K562 (cell line): ENCODE measurements around the gene SNRNP70. TPM values are rescaled to one million over a fixed set of nuclear protein-coding genes. Genes with fewer than 3 reads are reported as not detected.

Experiments
- CTBP1 ChIP-seq: fragments of 450-650 bp; IDR thresholded peaks from 2 replicates; pipeline ENCODE4 v1.6.1; 2016; ENCODE audit warnings: borderline replicate concordance
- ELF4 ChIP-seq: fragments of 450-650 bp; formaldehyde crosslinking; IDR thresholded peaks from 2 replicates; pipeline ENCODE4 v1.4.0; 2022; ENCODE audit warnings: missing genetic modification characterization
- ETV1 ChIP-seq: fragments of 450-650 bp; conservative IDR thresholded peaks from 2 replicates; pipeline ENCODE4 v1.6.1; 2016; ENCODE audit warnings: missing genetic modification characterization, control low read depth, low read depth, missing compliant biosample characterization
- GABPB1 ChIP-seq: sonication (generic); formaldehyde crosslinking; IDR thresholded peaks from 2 replicates; pipeline ENCODE4 v1.8.0; 2022; ENCODE audit warnings: mild to moderate bottlenecking, missing genetic modification reagents
- GTF2A2 ChIP-seq: IDR thresholded peaks from 2 replicates; pipeline ENCODE4 v1.6.1; 2016; ENCODE audit warnings: mild to moderate bottlenecking, missing genetic modification characterization, missing compliant biosample characterization
- NCOA1 ChIP-seq: fragments of 450-650 bp; IDR thresholded peaks from 2 replicates; pipeline ENCODE4 v1.6.1; 2016; ENCODE audit warnings: low read depth
- PTTG1 ChIP-seq: fragments of 450-650 bp; IDR thresholded peaks from 2 replicates; pipeline ENCODE4 v1.6.1; 2016; ENCODE audit warnings: low read depth, mild to moderate bottlenecking, missing genetic modification characterization, missing compliant biosample characterization
- STAG1 ChIP-seq: sonication (generic); formaldehyde crosslinking; IDR thresholded peaks from 2 replicates; pipeline ENCODE4 v1.5.0; 2020; ENCODE audit warnings: missing genetic modification reagents, borderline replicate concordance
- SUPT5H ChIP-seq: fragments of 450-650 bp; IDR thresholded peaks from 2 replicates; pipeline ENCODE4 v1.6.1; 2016
- ZBTB8A ChIP-seq: fragments of 450-650 bp; IDR thresholded peaks from 2 replicates; pipeline ENCODE4 v1.6.1; 2018; ENCODE audit warnings: mild to moderate bottlenecking, moderate library complexity; ENCODE audit not compliant: partially characterized antibody
- polyA plus RNA-seq, 8 experiments: library from polyadenylated mRNA; depleted of rRNA in 4 of 8; stranded (reverse) in 5 of 8; unstranded in 3 of 8; fragments of >200 nt; fragmentation: Nextera tagmentation in 2 of 8; fragmentation: Illumina TruSeq in 1 of 8; extraction: Ambion mirVana in 2 of 8; extraction: Trizol in 1 of 8; gene quantifications; 2 replicates each; pipeline versions ENCODE4 v1.2.1 to v1.2.3, GENCODE V29; 2011 to 2014; ENCODE audit warnings: inconsistent platforms in 1 of 8, missing spikeins in 1 of 8
- total RNA-seq, 7 experiments: library from RNA; depleted of rRNA in 6 of 7; stranded (reverse); fragments of >200 nt in 6 of 7; fragmentation: Illumina TruSeq in 2 of 7; extraction: Trizol in 2 of 7; gene quantifications; 2 replicates each; pipeline versions ENCODE4 v1.2.1 to v1.2.3, GENCODE V29; 2011 to 2021; ENCODE audit warnings: low replicate concordance in 1 of 7
- TF ChIP-seq, protein P1 (sequence below): fragments of 200-600 bp; sonication (generic); IDR thresholded peaks from one replicate; pipeline ENCODE4 v1.6.1; 2012; ENCODE audit warnings: mild to moderate bottlenecking, low read depth, low read length, inconsistent platforms
- TF ChIP-seq, protein P2 (sequence below), 2 experiments: fragments of 200-800 bp in 1 of 2; sonication (Bioruptor generic) in 1 of 2; sonication (generic) in 1 of 2; formaldehyde crosslinking in 1 of 2; IDR thresholded peaks in 1 of 2; conservative IDR thresholded peaks in 1 of 2; 2 replicates each; pipeline versions ENCODE4 v1.5.0 to v1.6.1; 2016 to 2020; ENCODE audit warnings: missing compliant biosample characterization in 1 of 2, missing genetic modification characterization in 1 of 2, missing genetic modification reagents in 1 of 2
- TF ChIP-seq, protein P3 (sequence below): fragments of 250-450 bp; sonication (Bioruptor Pico); IDR thresholded peaks from 2 replicates; pipeline ENCODE4 v1.8.0; 2022; ENCODE audit warnings: inconsistent platforms, mild to moderate bottlenecking, moderate library complexity, borderline replicate concordance

The SNRNP70 gene
- total and polyA plus RNA-seq, 9 of the 15 experiments (the other 6 are each of a cell fraction or from before 2014, with no cell fraction given) = 2.8 to 496 (median 136) TPM

DNA sequence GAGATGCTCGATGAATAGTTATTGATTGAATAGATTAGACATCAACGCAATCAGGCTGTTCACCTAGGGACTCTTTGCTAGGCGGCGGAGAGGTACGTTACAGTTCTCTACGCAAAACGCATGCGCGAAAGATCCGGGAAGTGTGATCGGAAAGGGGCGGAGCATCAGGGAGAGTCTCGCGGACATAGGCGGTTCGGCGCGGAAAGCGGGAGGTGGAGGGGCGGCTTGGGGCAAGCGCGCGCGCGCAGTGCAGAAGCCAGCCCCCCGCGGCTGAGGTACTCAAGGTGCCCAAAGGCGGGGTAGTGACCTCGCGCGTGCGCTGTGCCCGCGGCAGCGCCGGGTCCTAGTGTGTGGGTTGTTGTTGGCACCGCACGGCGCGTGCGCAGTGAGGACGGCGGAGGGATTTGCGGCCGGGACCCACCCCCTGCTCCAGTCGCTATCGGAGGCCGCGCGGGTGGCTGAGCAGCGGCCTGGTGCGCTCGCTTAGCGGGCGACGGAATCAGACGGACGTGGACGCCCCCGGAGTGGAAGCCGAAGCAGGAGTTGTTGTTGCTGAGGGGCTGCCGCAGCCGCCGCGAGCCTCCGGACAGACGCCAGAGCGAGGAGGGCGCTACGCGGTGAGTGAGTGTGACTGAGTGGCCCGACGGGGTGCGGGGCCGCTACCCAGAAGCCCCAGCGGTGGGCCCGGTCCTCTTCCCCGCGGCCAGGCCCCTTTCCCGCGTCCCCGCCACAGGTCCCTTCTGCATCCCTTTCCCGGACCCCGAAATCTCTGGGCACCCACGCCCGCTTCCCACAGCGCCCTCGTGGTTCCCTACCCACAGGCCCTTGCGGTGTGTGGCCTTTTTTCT lies at the start of gene SNRNP70 (continued):
- TF ChIP-seq, protein P1, sequence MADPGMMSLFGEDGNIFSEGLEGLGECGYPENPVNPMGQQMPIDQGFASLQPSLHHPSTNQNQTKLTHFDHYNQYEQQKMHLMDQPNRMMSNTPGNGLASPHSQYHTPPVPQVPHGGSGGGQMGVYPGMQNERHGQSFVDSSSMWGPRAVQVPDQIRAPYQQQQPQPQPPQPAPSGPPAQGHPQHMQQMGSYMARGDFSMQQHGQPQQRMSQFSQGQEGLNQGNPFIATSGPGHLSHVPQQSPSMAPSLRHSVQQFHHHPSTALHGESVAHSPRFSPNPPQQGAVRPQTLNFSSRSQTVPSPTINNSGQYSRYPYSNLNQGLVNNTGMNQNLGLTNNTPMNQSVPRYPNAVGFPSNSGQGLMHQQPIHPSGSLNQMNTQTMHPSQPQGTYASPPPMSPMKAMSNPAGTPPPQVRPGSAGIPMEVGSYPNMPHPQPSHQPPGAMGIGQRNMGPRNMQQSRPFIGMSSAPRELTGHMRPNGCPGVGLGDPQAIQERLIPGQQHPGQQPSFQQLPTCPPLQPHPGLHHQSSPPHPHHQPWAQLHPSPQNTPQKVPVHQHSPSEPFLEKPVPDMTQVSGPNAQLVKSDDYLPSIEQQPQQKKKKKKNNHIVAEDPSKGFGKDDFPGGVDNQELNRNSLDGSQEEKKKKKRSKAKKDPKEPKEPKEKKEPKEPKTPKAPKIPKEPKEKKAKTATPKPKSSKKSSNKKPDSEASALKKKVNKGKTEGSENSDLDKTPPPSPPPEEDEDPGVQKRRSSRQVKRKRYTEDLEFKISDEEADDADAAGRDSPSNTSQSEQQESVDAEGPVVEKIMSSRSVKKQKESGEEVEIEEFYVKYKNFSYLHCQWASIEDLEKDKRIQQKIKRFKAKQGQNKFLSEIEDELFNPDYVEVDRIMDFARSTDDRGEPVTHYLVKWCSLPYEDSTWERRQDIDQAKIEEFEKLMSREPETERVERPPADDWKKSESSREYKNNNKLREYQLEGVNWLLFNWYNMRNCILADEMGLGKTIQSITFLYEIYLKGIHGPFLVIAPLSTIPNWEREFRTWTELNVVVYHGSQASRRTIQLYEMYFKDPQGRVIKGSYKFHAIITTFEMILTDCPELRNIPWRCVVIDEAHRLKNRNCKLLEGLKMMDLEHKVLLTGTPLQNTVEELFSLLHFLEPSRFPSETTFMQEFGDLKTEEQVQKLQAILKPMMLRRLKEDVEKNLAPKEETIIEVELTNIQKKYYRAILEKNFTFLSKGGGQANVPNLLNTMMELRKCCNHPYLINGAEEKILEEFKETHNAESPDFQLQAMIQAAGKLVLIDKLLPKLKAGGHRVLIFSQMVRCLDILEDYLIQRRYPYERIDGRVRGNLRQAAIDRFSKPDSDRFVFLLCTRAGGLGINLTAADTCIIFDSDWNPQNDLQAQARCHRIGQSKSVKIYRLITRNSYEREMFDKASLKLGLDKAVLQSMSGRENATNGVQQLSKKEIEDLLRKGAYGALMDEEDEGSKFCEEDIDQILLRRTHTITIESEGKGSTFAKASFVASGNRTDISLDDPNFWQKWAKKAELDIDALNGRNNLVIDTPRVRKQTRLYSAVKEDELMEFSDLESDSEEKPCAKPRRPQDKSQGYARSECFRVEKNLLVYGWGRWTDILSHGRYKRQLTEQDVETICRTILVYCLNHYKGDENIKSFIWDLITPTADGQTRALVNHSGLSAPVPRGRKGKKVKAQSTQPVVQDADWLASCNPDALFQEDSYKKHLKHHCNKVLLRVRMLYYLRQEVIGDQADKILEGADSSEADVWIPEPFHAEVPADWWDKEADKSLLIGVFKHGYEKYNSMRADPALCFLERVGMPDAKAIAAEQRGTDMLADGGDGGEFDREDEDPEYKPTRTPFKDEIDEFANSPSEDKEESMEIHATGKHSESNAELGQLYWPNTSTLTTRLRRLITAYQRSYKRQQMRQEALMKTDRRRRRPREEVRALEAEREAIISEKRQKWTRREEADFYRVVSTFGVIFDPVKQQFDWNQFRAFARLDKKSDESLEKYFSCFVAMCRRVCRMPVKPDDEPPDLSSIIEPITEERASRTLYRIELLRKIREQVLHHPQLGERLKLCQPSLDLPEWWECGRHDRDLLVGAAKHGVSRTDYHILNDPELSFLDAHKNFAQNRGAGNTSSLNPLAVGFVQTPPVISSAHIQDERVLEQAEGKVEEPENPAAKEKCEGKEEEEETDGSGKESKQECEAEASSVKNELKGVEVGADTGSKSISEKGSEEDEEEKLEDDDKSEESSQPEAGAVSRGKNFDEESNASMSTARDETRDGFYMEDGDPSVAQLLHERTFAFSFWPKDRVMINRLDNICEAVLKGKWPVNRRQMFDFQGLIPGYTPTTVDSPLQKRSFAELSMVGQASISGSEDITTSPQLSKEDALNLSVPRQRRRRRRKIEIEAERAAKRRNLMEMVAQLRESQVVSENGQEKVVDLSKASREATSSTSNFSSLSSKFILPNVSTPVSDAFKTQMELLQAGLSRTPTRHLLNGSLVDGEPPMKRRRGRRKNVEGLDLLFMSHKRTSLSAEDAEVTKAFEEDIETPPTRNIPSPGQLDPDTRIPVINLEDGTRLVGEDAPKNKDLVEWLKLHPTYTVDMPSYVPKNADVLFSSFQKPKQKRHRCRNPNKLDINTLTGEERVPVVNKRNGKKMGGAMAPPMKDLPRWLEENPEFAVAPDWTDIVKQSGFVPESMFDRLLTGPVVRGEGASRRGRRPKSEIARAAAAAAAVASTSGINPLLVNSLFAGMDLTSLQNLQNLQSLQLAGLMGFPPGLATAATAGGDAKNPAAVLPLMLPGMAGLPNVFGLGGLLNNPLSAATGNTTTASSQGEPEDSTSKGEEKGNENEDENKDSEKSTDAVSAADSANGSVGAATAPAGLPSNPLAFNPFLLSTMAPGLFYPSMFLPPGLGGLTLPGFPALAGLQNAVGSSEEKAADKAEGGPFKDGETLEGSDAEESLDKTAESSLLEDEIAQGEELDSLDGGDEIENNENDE = no peak
- TF ChIP-seq GTF2A2 (no peak), ELF4 (CRISPR knock-in tag) (0 out of 2 replicates have a peak, but pooled peaks have one; percentile 64), PTTG1 (tag) (no peak), STAG1 (CRISPR knock-in tag) (no peak), CTBP1 (peak; percentile 76), ETV1 (tag) (no peak), ZBTB8A (no peak), NCOA1 (no peak), GABPB1 (CRISPR knock-in tag) (peak; percentile 74), SUPT5H (peak; percentile 99)
- TF ChIP-seq, protein P2, sequence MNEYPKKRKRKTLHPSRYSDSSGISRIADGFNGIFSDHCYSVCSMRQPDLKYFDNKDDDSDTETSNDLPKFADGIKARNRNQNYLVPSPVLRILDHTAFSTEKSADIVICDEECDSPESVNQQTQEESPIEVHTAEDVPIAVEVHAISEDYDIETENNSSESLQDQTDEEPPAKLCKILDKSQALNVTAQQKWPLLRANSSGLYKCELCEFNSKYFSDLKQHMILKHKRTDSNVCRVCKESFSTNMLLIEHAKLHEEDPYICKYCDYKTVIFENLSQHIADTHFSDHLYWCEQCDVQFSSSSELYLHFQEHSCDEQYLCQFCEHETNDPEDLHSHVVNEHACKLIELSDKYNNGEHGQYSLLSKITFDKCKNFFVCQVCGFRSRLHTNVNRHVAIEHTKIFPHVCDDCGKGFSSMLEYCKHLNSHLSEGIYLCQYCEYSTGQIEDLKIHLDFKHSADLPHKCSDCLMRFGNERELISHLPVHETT (CRISPR knock-in tag; conservative IDR thresholded peaks at IDR 0.05 in 1 of 2, IDR thresholded peaks at IDR 0.05 in 1 of 2) = peak in 1 of 2 experiments; percentile 83; a peak in 2 of 4 replicates
- TF ChIP-seq, protein P3, sequence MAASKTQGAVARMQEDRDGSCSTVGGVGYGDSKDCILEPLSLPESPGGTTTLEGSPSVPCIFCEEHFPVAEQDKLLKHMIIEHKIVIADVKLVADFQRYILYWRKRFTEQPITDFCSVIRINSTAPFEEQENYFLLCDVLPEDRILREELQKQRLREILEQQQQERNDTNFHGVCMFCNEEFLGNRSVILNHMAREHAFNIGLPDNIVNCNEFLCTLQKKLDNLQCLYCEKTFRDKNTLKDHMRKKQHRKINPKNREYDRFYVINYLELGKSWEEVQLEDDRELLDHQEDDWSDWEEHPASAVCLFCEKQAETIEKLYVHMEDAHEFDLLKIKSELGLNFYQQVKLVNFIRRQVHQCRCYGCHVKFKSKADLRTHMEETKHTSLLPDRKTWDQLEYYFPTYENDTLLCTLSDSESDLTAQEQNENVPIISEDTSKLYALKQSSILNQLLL (CRISPR knock-in tag) = no peak
